C1 segment of cervical spinal cord (tissue), 14 donors: ENCODE results near the gene PHF10.

Source experiments
- DNase-seq, 14 donors: peaks; one replicate each; lab custom pipeline; 2025; lab: John Stamatoyannopoulos, UW

PHF10 gene

DNA sequence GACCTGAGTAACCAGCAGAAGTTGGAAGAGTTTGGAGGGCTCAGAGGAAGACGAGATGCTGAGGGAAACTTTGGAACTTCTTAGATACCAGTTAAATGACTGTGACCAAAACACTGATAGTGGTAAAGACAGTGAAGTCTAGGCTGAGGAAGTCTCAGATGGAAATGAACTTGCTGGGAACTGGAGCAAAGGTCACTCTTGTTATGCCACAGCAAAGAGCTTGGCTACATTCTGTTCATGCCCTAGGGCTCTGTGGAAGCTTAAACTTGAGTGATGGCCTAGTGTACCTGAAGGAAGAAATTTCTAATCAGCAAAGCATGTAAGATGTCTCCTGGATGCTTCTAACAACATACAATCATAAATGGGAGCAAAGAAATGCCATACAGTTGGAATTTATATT is 47.2 kb downstream of the PHF10 start:
- no peak for DNase-seq

DNA sequence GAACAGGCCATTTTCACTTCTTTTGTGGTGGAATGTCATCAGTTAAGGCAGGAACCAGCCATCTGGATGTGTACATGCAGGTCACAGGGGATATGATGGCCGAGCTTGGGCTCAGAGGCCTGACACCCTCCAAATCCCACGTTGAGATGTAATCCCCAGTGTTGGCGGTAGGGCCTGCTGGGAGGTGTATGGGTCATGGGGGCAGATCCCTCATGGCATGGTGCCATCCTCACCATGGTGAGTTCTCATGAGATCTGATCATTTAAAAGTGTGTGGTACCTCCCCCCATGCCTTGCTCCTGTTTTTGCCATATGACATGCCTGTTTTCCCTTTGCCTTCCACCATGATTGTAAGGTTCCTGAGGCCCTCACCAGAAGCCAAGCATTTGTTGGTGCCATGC is 49.3 kb downstream of the PHF10 start:
- DNase-seq = no peak

DNA sequence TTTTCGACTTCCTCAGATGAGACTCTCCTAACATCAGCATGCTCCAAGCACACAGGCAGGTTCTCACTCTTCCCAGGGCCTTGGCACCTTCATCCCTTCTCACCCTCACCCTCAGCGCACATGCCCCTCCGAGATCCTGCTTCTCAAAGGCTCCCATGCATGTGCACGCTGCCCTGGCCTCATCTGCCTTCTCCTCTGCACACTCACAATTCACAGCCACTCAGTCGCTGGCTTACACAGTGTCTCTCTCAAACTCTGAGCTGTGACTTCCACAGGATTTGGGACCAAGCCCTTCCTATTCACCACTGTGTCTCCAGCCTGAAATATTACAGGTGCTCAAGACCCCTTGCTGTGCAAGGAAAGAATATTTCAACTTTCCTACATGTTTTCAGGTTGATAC is 52.7 kb downstream of the PHF10 start:
- DNase-seq = no peak

DNA sequence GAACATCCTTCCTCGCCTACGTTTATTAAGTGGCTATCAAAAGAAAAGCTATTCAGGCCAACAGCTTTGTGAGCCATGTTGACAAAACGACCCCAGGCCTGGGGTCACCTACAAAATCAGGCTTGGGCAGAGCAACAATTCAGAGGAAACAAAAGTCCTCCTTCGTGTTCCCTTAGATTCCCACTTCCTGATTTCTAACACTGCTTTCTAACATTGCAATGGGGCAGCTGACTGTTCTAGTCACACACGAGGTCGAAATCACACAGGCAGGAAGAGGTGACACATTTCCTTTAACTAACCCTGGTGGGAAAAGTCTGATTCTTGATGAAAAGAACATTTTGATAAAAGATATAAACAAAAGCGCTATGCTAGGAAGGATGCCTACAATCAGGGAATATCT is 54.4 kb downstream of the PHF10 start:
- no peak for DNase-seq

DNA sequence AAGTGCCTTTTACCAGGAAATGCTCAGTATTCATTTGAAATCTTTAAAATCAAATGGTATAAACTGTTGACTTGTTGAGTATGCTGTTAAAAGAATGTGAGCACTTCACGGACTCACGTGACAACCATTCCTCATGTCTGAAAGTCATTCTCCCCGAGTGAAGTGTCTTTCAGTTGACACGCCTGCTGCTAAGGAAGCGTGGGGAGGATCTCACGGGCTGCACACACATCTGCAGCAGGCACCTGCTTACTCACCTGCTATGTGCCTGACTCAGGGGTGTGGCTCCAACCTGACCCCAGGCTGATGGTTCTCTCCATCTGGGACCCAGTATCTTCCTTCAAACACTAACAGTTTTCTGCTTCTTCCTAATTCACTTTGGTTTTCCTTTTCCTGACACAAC is 55.2 kb downstream of the PHF10 start:
- DNase-seq = no peak

DNA sequence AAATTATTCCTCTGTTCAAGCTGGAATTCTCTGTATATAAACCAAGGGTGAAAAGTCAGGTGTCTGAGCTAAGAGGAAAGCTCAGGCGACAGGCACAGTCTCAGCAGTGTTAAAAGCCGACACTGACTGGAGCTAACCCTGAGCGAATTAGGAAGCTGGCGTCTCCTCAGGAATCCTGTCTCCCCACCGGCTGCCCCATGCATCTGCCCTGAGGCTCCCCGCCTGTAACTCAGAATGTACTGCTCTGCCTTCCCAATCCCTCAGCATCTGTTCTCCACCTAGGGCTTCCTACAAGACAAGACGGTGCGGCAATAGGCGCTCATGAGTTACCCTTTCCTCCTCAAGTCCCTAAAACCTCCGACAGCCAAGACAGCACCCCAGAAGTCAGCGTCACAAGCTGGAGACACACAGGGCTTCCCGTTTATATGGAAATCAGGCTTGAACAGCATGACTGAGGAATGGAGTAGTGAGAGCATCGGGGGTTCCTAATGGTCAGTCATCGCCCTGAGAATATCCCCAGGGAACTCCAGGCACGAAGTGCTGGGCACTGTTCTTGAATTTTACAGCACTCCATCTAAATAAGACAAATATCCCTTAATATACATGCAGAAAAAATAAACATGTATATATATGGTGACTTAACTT is 56.0 kb downstream of the PHF10 start:
- DNase-seq = no peak

DNA sequence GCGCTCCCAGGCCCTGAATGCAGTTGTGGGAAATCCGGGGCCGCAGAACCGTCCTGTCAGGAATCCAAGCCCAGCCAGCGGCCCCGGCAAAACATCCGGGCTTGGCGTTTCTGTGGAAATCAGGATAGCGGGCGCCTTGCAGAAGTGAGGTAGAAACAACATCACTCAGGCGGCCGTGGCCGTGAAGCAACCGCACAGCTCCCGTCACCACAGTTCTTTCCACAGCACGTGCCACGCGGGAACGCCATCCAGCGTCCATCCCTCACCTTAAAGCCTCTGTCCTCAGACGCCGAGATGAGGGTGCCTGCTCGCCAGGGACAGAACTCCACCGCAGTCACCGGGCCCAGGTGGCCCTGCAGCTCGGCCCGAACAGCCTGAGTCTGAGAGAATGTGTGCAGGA is 56.6 kb downstream of the PHF10 start:
- no peak for DNase-seq

DNA sequence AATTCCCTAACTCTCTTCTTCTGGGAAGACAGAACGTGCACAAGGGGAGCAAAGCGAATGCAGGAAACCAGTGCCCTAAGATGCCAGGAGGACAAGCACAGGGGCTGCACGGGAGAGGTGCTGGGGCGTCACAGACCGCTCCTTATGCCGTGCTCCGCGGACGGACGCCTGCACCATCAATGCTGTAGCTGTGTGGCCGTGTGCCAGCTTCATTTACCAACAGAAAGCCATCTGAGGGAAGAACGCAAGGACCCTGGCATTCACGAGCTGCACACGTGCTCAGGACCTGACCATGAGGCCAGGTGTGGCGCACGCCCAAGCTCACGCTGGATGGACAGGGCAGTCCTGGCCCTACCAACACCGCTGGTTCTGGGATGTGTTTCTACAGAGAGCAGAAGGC is 57.9 kb downstream of the PHF10 start:
- DNase-seq = no peak

DNA sequence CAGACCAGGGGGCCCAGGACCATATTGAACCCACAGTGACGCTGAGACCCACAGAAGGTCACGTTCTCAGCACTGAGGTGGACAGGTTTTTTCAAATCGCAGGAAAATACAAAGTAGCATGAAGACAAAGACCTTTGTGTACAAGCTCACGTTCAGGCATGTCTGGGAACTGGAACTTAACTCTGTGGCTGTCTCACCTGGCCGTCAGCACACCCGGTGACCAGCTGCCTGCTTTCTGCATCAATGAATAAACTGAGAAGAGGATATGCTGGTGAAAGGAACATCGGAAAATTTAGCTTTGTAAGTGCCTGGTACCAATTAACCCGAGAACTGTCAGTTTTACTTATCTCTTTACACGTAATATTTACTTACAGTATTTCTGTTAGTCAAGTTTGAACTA is 59.0 kb downstream of the PHF10 start:
- DNase-seq = no peak

DNA sequence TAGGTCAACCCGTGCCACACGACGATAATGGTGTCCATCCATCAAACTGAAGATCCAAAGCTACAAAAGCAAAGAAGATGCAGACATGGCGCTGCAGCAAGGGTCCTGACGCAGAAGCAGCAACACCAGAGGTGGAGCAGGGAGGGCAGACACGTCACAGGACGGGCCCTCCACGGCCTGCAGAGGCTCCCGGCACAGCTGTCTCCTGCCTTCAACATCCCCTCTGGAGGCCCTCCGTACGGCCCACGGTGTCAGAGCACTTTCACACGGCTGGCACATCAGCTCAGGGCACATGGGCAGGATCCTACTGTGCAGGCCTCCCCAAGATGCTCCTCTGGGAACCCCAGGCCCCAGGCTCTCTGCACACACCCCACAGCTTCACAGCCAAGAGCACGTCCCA is 60.1 kb downstream of the PHF10 start:
- DNase-seq = no peak

DNA sequence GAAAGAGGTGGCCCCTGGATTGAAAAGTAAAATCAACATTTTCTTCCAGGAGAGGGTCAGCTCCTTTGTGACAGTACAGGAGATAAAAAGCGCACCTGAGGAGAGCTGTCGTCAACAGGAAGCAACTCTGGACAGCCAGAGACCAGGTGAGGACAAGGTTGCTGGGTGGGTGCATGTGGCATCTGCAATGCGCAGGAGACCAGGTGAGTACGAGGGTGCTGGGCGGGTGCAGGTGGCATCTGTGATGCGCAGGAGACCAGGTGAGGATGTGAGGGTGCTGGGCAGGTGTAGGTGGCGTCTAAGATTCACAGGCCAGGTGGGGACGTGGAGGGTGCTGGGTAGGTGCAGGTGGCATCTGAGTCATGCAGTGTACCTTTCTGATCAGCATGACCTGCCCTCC is 60.8 kb downstream of the PHF10 start:
- no peak for DNase-seq

DNA sequence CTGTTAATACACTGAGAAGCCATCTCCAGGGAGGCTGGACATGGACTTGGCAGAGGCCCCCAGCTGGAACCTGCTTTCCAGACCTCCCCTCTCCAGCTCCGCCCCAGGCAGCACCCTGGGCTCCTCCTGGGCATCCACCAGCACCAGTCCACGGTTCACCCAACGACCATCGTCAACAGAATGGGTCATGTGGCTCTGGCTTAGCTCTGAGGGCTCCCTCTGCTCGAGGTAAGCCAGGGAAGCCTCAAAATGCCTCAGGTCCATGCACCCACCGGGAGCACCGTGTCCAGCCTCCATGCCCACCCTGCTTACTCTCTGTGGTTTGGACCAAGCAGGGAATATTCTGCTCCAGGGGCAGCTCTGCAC is 62.9 kb downstream of the PHF10 start:
- DNase-seq = no peak

DNA sequence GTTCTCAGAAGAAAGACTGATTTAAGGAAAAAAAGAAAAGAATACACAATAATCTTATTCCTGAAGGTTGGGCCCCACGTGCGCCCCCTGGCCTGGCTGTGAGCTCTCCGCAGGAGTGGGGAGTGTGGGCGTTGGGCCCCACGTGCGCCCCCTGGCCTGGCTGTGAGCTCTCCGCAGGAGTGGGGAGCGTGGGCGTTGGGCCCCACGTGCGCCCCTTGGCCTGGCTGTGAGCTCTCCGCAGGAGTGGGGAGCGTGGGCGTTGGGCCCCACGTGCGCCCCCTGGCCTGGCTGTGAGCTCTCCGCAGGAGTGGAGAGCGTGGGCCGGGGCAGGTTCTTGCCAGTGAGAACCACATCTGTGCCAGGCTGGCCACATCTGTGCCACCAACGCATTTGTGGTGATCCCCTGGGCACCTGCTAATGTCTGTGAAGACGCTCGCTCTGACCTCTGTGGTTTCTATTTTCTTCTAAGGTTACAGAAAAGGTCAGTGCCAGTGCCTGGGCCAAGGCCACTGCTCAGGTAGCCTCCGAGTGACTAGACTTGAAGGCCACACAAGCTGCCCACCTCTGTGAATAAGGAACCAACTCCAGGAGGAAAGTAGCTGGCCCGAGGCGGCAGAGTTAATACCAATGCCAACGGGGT is 63.4 kb downstream of the PHF10 start:
- no peak for DNase-seq

DNA sequence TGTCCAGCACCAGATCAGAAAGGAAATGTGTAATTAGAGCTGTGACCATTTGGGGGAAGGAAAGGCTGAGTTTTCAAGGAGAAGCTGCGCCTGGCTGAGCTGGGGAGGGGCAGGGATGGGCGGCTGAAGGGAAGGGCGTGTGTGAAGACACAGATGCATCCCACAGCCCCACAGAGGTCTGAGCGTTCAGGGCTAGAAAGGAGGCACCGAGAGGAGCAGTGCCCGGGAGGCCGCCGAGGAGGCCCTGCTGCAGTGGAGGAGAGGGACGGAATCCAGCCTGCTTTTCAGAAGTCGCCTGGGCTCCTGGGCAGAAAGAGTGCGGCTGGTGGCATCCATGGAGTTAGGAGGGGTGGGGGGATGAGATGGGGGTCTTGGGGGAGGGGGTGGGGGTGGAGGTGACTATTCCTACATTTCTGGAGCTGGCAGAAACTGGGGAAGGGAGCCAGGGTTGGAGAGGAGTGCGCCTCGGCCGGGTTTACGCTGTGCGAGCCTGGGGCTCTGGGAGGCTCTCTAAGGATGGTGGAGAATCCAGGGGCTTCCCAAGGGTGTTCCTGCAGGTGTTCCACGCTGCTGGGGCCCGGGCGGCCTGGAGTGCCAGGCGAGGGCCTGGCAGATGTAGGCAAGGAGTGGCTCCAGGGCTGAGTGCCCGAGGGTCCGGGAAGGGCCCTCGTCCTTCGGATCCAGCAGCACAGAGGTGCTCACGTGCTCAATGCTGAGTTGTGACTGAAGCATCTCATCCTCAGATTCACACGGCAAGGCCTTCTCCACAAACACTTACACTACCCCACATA is 64.3 kb downstream of the PHF10 start:
- DNase-seq = no peak

DNA sequence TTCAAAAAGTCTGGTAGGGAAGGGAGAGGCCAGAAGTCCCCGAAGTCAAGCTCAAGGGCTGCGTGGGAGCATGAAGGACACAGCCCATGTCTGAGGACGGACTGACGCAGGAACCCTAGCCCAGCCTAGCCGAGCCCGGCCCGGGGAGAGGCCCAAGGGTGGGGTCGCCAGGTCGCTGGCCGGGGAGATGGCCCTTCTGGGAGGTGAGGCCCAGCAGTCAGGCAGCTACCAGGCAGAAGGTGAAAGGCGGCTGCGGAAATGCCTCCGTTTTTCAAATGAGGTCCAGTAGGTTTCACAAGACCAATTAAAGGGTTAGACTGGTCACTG is 67.1 kb downstream of the PHF10 start:
- DNase-seq = no peak

DNA sequence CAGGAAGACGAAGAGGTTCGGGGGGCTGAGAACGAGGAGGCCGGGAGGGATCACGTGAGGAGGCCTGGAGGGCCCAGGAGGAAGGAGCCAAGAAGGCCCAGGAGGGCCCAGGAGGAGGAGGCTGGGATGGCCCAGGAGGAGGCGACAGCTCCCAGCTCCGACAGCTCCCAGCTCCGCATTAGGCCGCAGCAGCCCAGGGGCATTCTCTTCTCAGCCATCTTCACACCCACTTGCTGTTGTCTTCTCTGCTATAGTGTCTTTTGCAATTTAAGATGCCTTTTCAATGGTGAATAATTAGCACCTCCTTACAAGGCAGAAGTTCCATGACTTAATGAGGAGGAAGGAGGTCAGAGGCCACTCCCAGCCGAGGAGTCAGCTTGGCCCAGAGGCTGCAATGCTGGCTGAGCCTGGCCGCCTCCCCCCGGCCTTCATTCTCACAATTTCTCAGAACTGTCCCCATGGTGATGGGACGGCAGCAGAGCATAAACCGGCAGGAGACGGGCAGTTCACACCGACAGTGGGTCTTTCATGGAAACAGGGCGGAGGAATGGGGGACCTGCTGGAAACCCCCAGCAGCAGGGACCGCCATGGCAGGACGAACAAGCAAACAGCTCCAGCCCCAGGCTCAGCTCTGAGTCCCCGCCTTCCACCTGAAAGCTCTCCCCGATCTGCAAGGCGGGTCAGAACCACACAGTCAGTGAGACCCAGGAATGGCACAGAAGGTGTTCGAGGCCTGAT is 67.6 kb downstream of the PHF10 start:
- DNase-seq = peak in 1 of 14 donors; percentile 25

DNA sequence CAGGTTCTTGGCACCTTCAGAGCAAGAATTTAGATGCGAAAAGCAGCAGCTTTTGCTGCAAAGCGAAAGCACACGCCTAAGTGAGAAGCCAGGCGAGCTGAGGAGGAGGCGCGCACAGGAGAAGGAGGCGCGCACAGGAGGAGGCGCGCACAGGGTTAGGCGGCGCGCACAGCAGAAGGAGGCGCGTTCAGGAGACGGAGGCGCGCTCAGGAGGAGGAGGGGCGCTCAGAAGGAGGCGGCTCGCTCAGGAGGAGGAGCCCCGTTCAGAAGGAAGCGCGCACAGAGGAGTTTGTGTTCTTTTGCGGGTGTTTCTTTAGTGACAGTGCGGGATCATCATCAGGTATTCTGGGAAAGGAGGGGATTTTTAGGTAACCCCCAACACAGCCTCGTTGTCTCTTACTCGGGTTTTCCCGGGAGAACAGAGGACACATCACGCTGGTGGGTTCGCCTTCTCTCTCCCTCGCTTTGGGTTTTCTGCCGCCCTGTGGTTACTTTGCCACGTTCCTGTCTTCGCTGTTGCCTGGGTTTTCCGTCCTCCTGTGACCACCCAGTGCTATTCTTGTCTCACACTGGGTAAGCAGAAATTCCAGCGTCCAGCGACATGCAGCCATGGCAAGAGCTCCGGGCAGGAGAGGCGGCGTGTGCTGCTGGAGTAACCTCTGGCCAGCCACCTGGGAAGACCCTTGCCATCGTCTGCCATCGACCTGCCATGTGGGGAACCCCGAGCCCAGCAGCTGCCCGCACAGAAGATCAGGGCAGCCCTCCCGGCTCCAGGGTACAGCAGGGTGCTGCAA is 69.5 kb downstream of the PHF10 start:
- DNase-seq = peak in 12 of 14 donors; percentile 5 to 72 (median 51)
